ENCODE results near the gene UBAC2. TPM values are rescaled to one million over a fixed set of nuclear protein-coding genes. Genes with fewer than 3 reads are reported as not detected.
A peak's percentile ranks its signal among the peaks of the same experiment; 100 is the strongest.

UBAC2 gene
- total and polyA plus RNA-seq, 2 of the 4 experiments (the other 2 are of a cell fraction): 20.8 to 36.3 TPM

- H3K56ac ChIP-seq (ENCODE audit: extremely low read depth, insufficient read depth, low read length): no peak overlapping the region
- dilution Hi-C loops (cut with HindIII; ENCODE audit: low sequenced_read_pairs, unreplicated experiment) (no loop called here), intact Hi-C loops (cut with micrococcal nuclease) (loop anchor here (1.0 kb wide), 1 partner anchor 40 kb away; the partner anchor contains the start of gene GPR18), in situ Hi-C loops (cut with MboI; ENCODE audit: low sequenced_read_pairs) (no loop called here)
- peak; percentile 31 for DNase-seq
- no peak overlapping the region for H2BK20ac ChIP-seq (ENCODE audit: low read depth, low read length)
- no peak overlapping the region for H3K18ac ChIP-seq (ENCODE audit: low read depth, low read length)
- 0 out of 2 replicates have a peak overlapping the region, but pooled peaks have one; percentile 4 for H3K14ac ChIP-seq (replicated peaks; ENCODE audit: low read depth, low read length)
- H2AK5ac ChIP-seq (ENCODE audit: low read depth, low read length): no peak overlapping the region
- peaks cover 3% of the 10 kb centered on the region; the same call in 1 of the 2 replicates for H3K36me3 ChIP-seq (ENCODE audit: control insufficient read depth, insufficient read depth, low read length)
- H3K4ac ChIP-seq (ENCODE audit: low read depth, low read length): no peak overlapping the region
- 0 out of 2 replicates have a peak, but pooled peaks cover 9% of the 10 kb centered on the region for H3K9me1 ChIP-seq (ENCODE audit: insufficient read depth, low read length)
- no peak overlapping the region for H3K9ac ChIP-seq (ENCODE audit: low read depth, low read length)
- no peaks in the 10 kb centered on the region for H3K27me3 ChIP-seq (ENCODE audit: control insufficient read depth, insufficient read depth, low read length)
- H3K4me3 ChIP-seq (ENCODE audit: insufficient read depth, low read depth, low read length): no peak overlapping the region
- H4K20me1 ChIP-seq (ENCODE audit: insufficient read depth, low read length): peaks cover 57% of the 10 kb centered on the region
- H3K4me2 ChIP-seq (ENCODE audit: low read depth, low read length): no peak overlapping the region
- H4K91ac ChIP-seq (ENCODE audit: insufficient read depth, low read depth, low read length): no peak overlapping the region
- peaks cover 6% of the 10 kb centered on the region; the same call in 1 of the 2 replicates for H3K4me1 ChIP-seq (ENCODE audit: control insufficient read depth, insufficient read depth, low read length)
- ATAC-seq (ENCODE audit: low read depth): peak; percentile 69
- TF ChIP-seq, protein P1, sequence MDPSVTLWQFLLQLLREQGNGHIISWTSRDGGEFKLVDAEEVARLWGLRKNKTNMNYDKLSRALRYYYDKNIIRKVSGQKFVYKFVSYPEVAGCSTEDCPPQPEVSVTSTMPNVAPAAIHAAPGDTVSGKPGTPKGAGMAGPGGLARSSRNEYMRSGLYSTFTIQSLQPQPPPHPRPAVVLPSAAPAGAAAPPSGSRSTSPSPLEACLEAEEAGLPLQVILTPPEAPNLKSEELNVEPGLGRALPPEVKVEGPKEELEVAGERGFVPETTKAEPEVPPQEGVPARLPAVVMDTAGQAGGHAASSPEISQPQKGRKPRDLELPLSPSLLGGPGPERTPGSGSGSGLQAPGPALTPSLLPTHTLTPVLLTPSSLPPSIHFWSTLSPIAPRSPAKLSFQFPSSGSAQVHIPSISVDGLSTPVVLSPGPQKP (IDR thresholded peaks at IDR 0.05; ENCODE audit: borderline replicate concordance, low read depth, low read length): no peak
- no peak overlapping the region for H2BK15ac ChIP-seq (ENCODE audit: low read depth, low read length)
- no TSS peak for BruUV-seq (replicated peaks)
- H3K23ac ChIP-seq (ENCODE audit: low read depth, low read length): no peak overlapping the region
- no peaks in the 10 kb centered on the region for H3K9me3 ChIP-seq (ENCODE audit: control insufficient read depth, insufficient read depth, low read length)
- no peak overlapping the region for H2BK120ac ChIP-seq (ENCODE audit: low read depth, low read length)
- 33% methylated on average over 3 of the region's 6 CpGs; no CpG with 5 or more reads in 1 of the 2 experiments for WGBS, 2 experiments (ENCODE audit: extremely low coverage in 2 of 2, insufficient read length in 1 of 2)
- H4K5ac ChIP-seq (ENCODE audit: low read depth, low read length): no peak overlapping the region
- POLR2A ChIA-PET (ENCODE audit: unreplicated experiment): no interaction called here
- no peak overlapping the region for H2AFZ ChIP-seq (replicated peaks; ENCODE audit: low read length, poor library complexity)
- CTCF ChIA-PET: interaction anchor here (0.9 to 1.1 kb wide), 2 partner anchors 12 to 43 kb away, joined by 3 to 4 read pairs; no protein-coding TSS in a partner anchor
- no peak overlapping the region for H3K27ac ChIP-seq (ENCODE audit: insufficient read depth, low read length)
- peaks cover 36 to 64% of the 10 kb centered on the region in 2 experiments for H3K79me1 ChIP-seq (ENCODE audit: low read depth in 1 of 2, low read length in 2 of 2)
- H4K8ac ChIP-seq (ENCODE audit: low read depth in 2 of 2, low read length in 2 of 2): no peak overlapping the region
- H2AK9ac ChIP-seq (replicated peaks; ENCODE audit: low read depth, low read length, poor library complexity): no peak overlapping the region
- no peak overlapping the region for H2BK5ac ChIP-seq (ENCODE audit: low read depth, low read length, poor library complexity, severe bottlenecking)
Measured at GRCh38 chr13:99218545-99218944, 17.9 kb downstream of the UBAC2 start.

All from IMR-90 (cell line).